ENCODE data around the gene MB21D2.

DNA sequence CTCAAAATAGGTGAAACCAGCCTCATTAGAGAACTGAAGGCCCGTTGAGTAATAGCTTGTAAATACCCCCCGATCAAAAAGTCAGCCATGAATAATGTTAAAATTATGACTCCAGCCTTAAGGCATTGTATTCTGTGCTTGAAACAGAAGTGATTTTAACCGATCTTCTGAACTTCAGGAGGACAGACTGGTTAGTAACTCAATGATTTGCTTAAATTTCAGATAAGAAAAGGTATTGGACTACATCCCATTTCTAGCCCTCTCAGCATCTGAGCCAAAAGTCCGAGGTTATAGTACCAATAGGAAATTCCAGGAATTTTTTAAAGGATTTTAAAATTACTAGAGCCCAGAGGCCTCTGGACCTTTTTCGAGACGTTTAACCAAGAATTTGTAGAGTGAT lies 122.6 kb downstream of the MB21D2 start:
- TF ChIP-seq POLR2A (IDR thresholded peaks at IDR 0.05), result no peak
- TF ChIP-seq, protein P1, sequence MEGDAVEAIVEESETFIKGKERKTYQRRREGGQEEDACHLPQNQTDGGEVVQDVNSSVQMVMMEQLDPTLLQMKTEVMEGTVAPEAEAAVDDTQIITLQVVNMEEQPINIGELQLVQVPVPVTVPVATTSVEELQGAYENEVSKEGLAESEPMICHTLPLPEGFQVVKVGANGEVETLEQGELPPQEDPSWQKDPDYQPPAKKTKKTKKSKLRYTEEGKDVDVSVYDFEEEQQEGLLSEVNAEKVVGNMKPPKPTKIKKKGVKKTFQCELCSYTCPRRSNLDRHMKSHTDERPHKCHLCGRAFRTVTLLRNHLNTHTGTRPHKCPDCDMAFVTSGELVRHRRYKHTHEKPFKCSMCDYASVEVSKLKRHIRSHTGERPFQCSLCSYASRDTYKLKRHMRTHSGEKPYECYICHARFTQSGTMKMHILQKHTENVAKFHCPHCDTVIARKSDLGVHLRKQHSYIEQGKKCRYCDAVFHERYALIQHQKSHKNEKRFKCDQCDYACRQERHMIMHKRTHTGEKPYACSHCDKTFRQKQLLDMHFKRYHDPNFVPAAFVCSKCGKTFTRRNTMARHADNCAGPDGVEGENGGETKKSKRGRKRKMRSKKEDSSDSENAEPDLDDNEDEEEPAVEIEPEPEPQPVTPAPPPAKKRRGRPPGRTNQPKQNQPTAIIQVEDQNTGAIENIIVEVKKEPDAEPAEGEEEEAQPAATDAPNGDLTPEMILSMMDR (IDR thresholded peaks at IDR 0.05), result no peak
